ENCODE data around the gene PHIP. TPM values are rescaled to one million over a fixed set of nuclear protein-coding genes. Genes with fewer than 3 reads are reported as not detected.

Gene PHIP
- total RNA-seq, 1 experiment from 2014 or later = 21.2 TPM

GRCh38 chr6:78942446-78942845 lies 135.6 kb downstream of the PHIP start:
- no peaks in the 10 kb centered on the region for H3K9me3 ChIP-seq (ENCODE audit: low read length)
- no peaks in the 10 kb centered on the region for H3K4me1 ChIP-seq (ENCODE audit: insufficient read depth, low read length)
- H3F3A ChIP-seq (ENCODE audit: low read length, unreplicated experiment) = no peaks in the 10 kb centered on the region
- H4K20me1 ChIP-seq (ENCODE audit: low read length) = no peaks in the 10 kb centered on the region
- intact Hi-C loops (cut with micrococcal nuclease) = no loop called here
- peaks cover 38% of the 10 kb centered on the region for H3K36me3 ChIP-seq (ENCODE audit: low read depth, low read length)
- no peak for DNase-seq
- CTCF ChIA-PET = no interaction called here
- no peak for TF ChIP-seq EZH2phosphoT487 (IDR thresholded peaks at IDR 0.05; ENCODE audit: borderline replicate concordance, low read length)
- TF ChIP-seq EZH2 (IDR thresholded peaks at IDR 0.05; ENCODE audit: low read length, unreplicated experiment) = no peak
- no peak for TF ChIP-seq CTCF (conservative IDR thresholded peaks at IDR 0.05; ENCODE audit: low read depth, low read length)
- no peak for ATAC-seq
- H3K27me3 ChIP-seq (ENCODE audit: low read length) = no peaks in the 10 kb centered on the region
- no peaks in the 10 kb centered on the region for H3K79me2 ChIP-seq (ENCODE audit: low read length)
- no peak overlapping the region for H3K9ac ChIP-seq (ENCODE audit: low read length)
- POLR2A ChIA-PET (ENCODE audit: unreplicated experiment) = no interaction called here
- no peak overlapping the region for H3K4me2 ChIP-seq (ENCODE audit: low read length)
- H2AFZ ChIP-seq (ENCODE audit: low read length) = no peak overlapping the region
- H3K4me3 ChIP-seq (ENCODE audit: low read length) = no peak overlapping the region
- H3K27ac ChIP-seq (ENCODE audit: low read length) = no peak overlapping the region
- no TSS peak for BruUV-seq (replicated peaks)
- no peaks in the 10 kb centered on the region for H3K9me2 ChIP-seq (replicated peaks; ENCODE audit: low read length)

GRCh38 chr6:78936515-78936914 lies 141.5 kb downstream of the PHIP start:
- Histone ChIP-seq H3K27ac (ENCODE audit: low read length) (no peak overlapping the region), H2AFZ (ENCODE audit: low read length) (no peak overlapping the region), H3K4me3 (ENCODE audit: low read length) (no peak overlapping the region), H4K20me1 (ENCODE audit: low read length) (no peaks in the 10 kb centered on the region), H3F3A (ENCODE audit: low read length, unreplicated experiment) (no peaks in the 10 kb centered on the region), H3K9me3 (ENCODE audit: low read length) (no peaks in the 10 kb centered on the region), H3K9ac (ENCODE audit: low read length) (no peak overlapping the region), H3K27me3 (ENCODE audit: low read length) (no peaks in the 10 kb centered on the region), H3K4me2 (ENCODE audit: low read length) (no peak overlapping the region), H3K4me1 (ENCODE audit: insufficient read depth, low read length) (no peaks in the 10 kb centered on the region), H3K36me3 (ENCODE audit: low read depth, low read length) (peaks cover 15% of the 10 kb centered on the region), H3K79me2 (ENCODE audit: low read length) (no peaks in the 10 kb centered on the region), H3K9me2 (replicated peaks; ENCODE audit: low read length) (no peaks in the 10 kb centered on the region)
- intact Hi-C loops (cut with micrococcal nuclease) = no loop called here
- ChIA-PET POLR2A (ENCODE audit: unreplicated experiment) (no interaction called here), CTCF (no interaction called here)
- no peak for TF ChIP-seq EZH2phosphoT487 (IDR thresholded peaks at IDR 0.05; ENCODE audit: borderline replicate concordance, low read length)
- TF ChIP-seq CTCF (conservative IDR thresholded peaks at IDR 0.05; ENCODE audit: low read depth, low read length) = no peak
- TF ChIP-seq EZH2 (IDR thresholded peaks at IDR 0.05; ENCODE audit: low read length, unreplicated experiment) = no peak
- DNase-seq (no peak), ATAC-seq (no peak)
- BruUV-seq (replicated peaks) = no TSS peak

- no peaks in the 10 kb centered on the region for H3K9me3 ChIP-seq (ENCODE audit: low read length)
- no peak overlapping the region for H3K9ac ChIP-seq (ENCODE audit: low read length)
- intact Hi-C loops (cut with micrococcal nuclease) = no loop called here
- BruUV-seq (replicated peaks) = no TSS peak
- POLR2A ChIA-PET (ENCODE audit: unreplicated experiment) = no interaction called here
- H3K4me1 ChIP-seq (ENCODE audit: insufficient read depth, low read length) = no peaks in the 10 kb centered on the region
- no peaks in the 10 kb centered on the region for H3K9me2 ChIP-seq (replicated peaks; ENCODE audit: low read length)
- no peaks in the 10 kb centered on the region for H3K79me2 ChIP-seq (ENCODE audit: low read length)
- H3K4me2 ChIP-seq (ENCODE audit: low read length) = no peak overlapping the region
- H3F3A ChIP-seq (ENCODE audit: low read length, unreplicated experiment) = no peaks in the 10 kb centered on the region
- no peak overlapping the region for H3K4me3 ChIP-seq (ENCODE audit: low read length)
- H3K27ac ChIP-seq (ENCODE audit: low read length) = no peak overlapping the region
- TF ChIP-seq EZH2 (IDR thresholded peaks at IDR 0.05; ENCODE audit: low read length, unreplicated experiment) (no peak), EZH2phosphoT487 (IDR thresholded peaks at IDR 0.05; ENCODE audit: borderline replicate concordance, low read length) (no peak), CTCF (conservative IDR thresholded peaks at IDR 0.05; ENCODE audit: low read depth, low read length) (no peak)
- DNase-seq (no peak), ATAC-seq (no peak)
- H3K27me3 ChIP-seq (ENCODE audit: low read length) = no peaks in the 10 kb centered on the region
- H2AFZ ChIP-seq (ENCODE audit: low read length) = no peak overlapping the region
- H4K20me1 ChIP-seq (ENCODE audit: low read length) = no peaks in the 10 kb centered on the region
- CTCF ChIA-PET = no interaction called here
- peaks cover 7% of the 10 kb centered on the region for H3K36me3 ChIP-seq (ENCODE audit: low read depth, low read length)
These were observed 142.5 kb downstream of the PHIP start for GRCh38 chr6:78935553-78935952.

Measured in PC-3 (cell line).